K562 (cell line): ENCODE results near the gene TAC3. TPM values are rescaled to one million over a fixed set of nuclear protein-coding genes. Genes with fewer than 3 reads are reported as not detected.
A peak's percentile ranks its signal among the peaks of the same experiment; 100 is the strongest.

ENCODE experiments used
- ATAC-seq: fragments of 200-7000 bp; cut with Tn5 transposase; 3 replicates; pipeline ENCODE4 v1.9.1; 2020; ENCODE audit warnings: moderate library complexity
- BruUV-seq: library from RNA; stranded (reverse); fragments of 400-500 nt; replicated peaks from 2 replicates; lab custom pipeline; 2021; lab: Mats Ljungman, UMichigan
- CTCF ChIA-PET: fragments of 300-600 bp; formaldehyde crosslinking; extraction: SDS; loops from one replicate; lab custom pipeline; 2021; ENCODE audit warnings: low intra/inter-chr PET ratio; lab: Yijun Ruan, JAX
- POLR2A ChIA-PET: fragments of 300-600, 350-650 bp; sonication (Branson Sonifier 250); formaldehyde crosslinking; extraction: SDS; loops from one replicate; lab custom pipeline; 2021; ENCODE audit warnings: antibody characterized with exemption, inconsistent platforms; lab: Yijun Ruan, JAX
- DNase-seq, 4 experiments: peaks; one replicate each; pipeline versions ENCODE4 v3.0.0 to v3.0.0-alpha.2; 2011 to 2018; ENCODE audit warnings: low spot score in 3 of 4, mixed read lengths in 3 of 4; ENCODE audit errors: extremely low read depth in 1 of 4
- FAIRE-seq: peaks from 2 replicates; lab custom pipeline; 2011; peaks lifted over from hg19 to GRCh38; lab: Jason Lieb, UNC
- H2AFZ ChIP-seq: 2 replicates; pipeline ENCODE4 v1.6.0; 2011; ENCODE audit warnings: low read depth, low read length, control low read depth, inconsistent platforms
- H3K27ac ChIP-seq: fragments of 200-600 bp; 3 replicates; pipeline ENCODE4 v1.8.0; 2011; ENCODE audit warnings: low read depth, mild to moderate bottlenecking, control low read depth, inconsistent platforms, low read length, moderate library complexity, mixed read lengths; ENCODE audit errors: extremely low read depth
- H3K27me3 ChIP-seq, 2 experiments: fragments of 300-600 bp in 1 of 2; 2 replicates in 1 of 2; 3 replicates in 1 of 2; pipeline versions ENCODE4 v1.6.0 to v1.8.0; 2011; ENCODE audit warnings: inconsistent platforms in 2 of 2, low read length in 2 of 2, mild to moderate bottlenecking in 1 of 2, mixed read lengths in 1 of 2, moderate library complexity in 1 of 2; ENCODE audit not compliant: control insufficient read depth in 2 of 2, insufficient read depth in 2 of 2
- H3K36me3 ChIP-seq: fragments of 300-600 bp; 3 replicates; pipeline ENCODE4 v1.8.0; 2011; ENCODE audit warnings: mild to moderate bottlenecking, low read length, inconsistent platforms; ENCODE audit not compliant: control insufficient read depth, insufficient read depth
- H3K4me1 ChIP-seq, 2 experiments: fragments of 200-600 bp in 1 of 2; replicated peaks in 1 of 2; 2 replicates in 1 of 2; 3 replicates in 1 of 2; pipeline versions ENCODE4 v1.5.1 to v1.8.0; 2011; ENCODE audit warnings: inconsistent platforms in 2 of 2, low read length in 2 of 2, mild to moderate bottlenecking in 1 of 2, mixed read lengths in 1 of 2, moderate library complexity in 1 of 2; ENCODE audit not compliant: control insufficient read depth in 2 of 2, insufficient read depth in 2 of 2
- H3K4me2 ChIP-seq: 2 replicates; pipeline ENCODE4 v1.6.1; 2011; ENCODE audit warnings: low read length, control low read depth, inconsistent platforms, mixed read lengths; ENCODE audit not compliant: insufficient read depth
- H3K4me3 ChIP-seq: fragments of 200-600 bp; sonication (generic), shearing (Covaris generic); 2 replicates; pipeline ENCODE4 v1.5.1; 2016; ENCODE audit warnings: control low read depth, inconsistent platforms
- H3K79me2 ChIP-seq: fragments of 200-600 bp; 3 replicates; pipeline ENCODE4 v1.8.0; 2011; ENCODE audit warnings: low read length, inconsistent platforms; ENCODE audit not compliant: control insufficient read depth, insufficient read depth
- H3K9ac ChIP-seq, 2 experiments: 2 replicates each; pipeline versions ENCODE4 v1.6.0 to v1.6.1; 2011; ENCODE audit warnings: low read depth in 2 of 2, low read length in 2 of 2, control low read depth in 1 of 2, inconsistent platforms in 1 of 2, mild to moderate bottlenecking in 1 of 2, mixed read lengths in 1 of 2; ENCODE audit not compliant: insufficient read depth in 1 of 2
- H3K9me1 ChIP-seq: one replicate; pipeline ENCODE4 v1.6.0; 2011; ENCODE audit warnings: inconsistent platforms, mild to moderate bottlenecking, low read length, moderate library complexity; ENCODE audit not compliant: control insufficient read depth, insufficient read depth
- H3K9me3 ChIP-seq: replicated peaks from 2 replicates; pipeline ENCODE4 v1.5.1; 2011; ENCODE audit warnings: low read depth, low read length, inconsistent platforms; ENCODE audit not compliant: control insufficient read depth, insufficient read depth
- H4K20me1 ChIP-seq: replicated peaks from 2 replicates; pipeline ENCODE4 v1.6.1; 2011; ENCODE audit warnings: low read length, inconsistent platforms, mixed read lengths; ENCODE audit not compliant: control insufficient read depth, insufficient read depth
- CSDE1 ChIP-seq, 2 experiments: fragments of 450-650 bp; IDR thresholded peaks; 2 replicates each; pipeline ENCODE4 v1.6.1; 2016; ENCODE audit warnings: mild to moderate bottlenecking in 1 of 2
- ETV6 ChIP-seq, 3 experiments: fragments of 150-350 bp in 1 of 3; sonication (generic) in 1 of 3; formaldehyde crosslinking in 1 of 3; IDR thresholded peaks; 2 replicates each; pipeline versions ENCODE4 v1.6.1 to v1.8.0; 2014 to 2022; ENCODE audit warnings: borderline replicate concordance in 2 of 3, low read depth in 2 of 3, antibody characterized with exemption in 1 of 3, low read length in 1 of 3, mild to moderate bottlenecking in 1 of 3, missing genetic modification reagents in 1 of 3
- HNRNPK ChIP-seq: fragments of 200-400 bp; formaldehyde crosslinking; IDR thresholded peaks from one replicate; pipeline ENCODE4 v1.6.1; 2018; ENCODE audit warnings: mild to moderate bottlenecking, low read depth, low read length; ENCODE audit not compliant: poor library complexity, severe bottlenecking
- PHB2 ChIP-seq: fragments of 450-650 bp; IDR thresholded peaks from 2 replicates; pipeline ENCODE4 v1.6.1; 2017; ENCODE audit warnings: low read depth
- PHTF2 ChIP-seq: fragments of 250-450 bp; sonication (Bioruptor Pico); IDR thresholded peaks from 2 replicates; pipeline ENCODE4 v1.5.0; 2021; ENCODE audit warnings: mild to moderate bottlenecking
- TAF1 ChIP-seq: IDR thresholded peaks from 2 replicates; pipeline ENCODE4 v1.6.1; 2011; ENCODE audit warnings: mild to moderate bottlenecking, low read length, moderate library complexity; ENCODE audit not compliant: insufficient read depth, control insufficient read depth, severe bottlenecking; ENCODE audit errors: extremely low read depth
- TFAM ChIP-seq: fragments of 250-450 bp; sonication (Bioruptor Pico); conservative IDR thresholded peaks from 2 replicates; pipeline ENCODE4 v1.5.0; 2021; ENCODE audit warnings: mild to moderate bottlenecking, moderate library complexity
- TFAP4 ChIP-seq: sonication (generic); formaldehyde crosslinking; IDR thresholded peaks from 2 replicates; pipeline ENCODE4 v1.8.0; 2022; ENCODE audit warnings: missing genetic modification reagents, mild to moderate bottlenecking, moderate library complexity, borderline replicate concordance
- THAP12 ChIP-seq: fragments of 250-450 bp; sonication (Bioruptor Pico); IDR thresholded peaks from 2 replicates; pipeline ENCODE4 v1.9.0; 2021; ENCODE audit warnings: mild to moderate bottlenecking, inconsistent platforms
- WGBS: fragments of 100-300 bp; shearing (Covaris generic); methylation state at CpG from one replicate; pipeline ENCODE4 v1.1.6; 2016; ENCODE audit warnings: low coverage, mixed read lengths; ENCODE audit not compliant: insufficient coverage; ENCODE audit errors: missing lambda C conversion rate; 5-methylcytosine and 5-hydroxymethylcytosine counted together
- in situ Hi-C: fragments of 300-500 bp; cut with MboI; formaldehyde crosslinking; loops from 4 replicates; pipeline ENCODE4 v1.15.0; 2018; ENCODE audit warnings: inconsistent platforms, mixed read lengths
- intact Hi-C: fragments of 100-400 bp; cut with micrococcal nuclease; formaldehyde crosslinking; loops from 2 replicates; pipeline ENCODE4 v1.14.2; 2022
- polyA plus RNA-seq, 8 experiments: library from polyadenylated mRNA; depleted of rRNA in 4 of 8; stranded (reverse) in 5 of 8; unstranded in 3 of 8; fragments of >200 nt; fragmentation: Nextera tagmentation in 2 of 8; fragmentation: Illumina TruSeq in 1 of 8; extraction: Ambion mirVana in 2 of 8; extraction: Trizol in 1 of 8; gene quantifications; 2 replicates each; pipeline versions ENCODE4 v1.2.1 to v1.2.3, GENCODE V29; 2011 to 2014; ENCODE audit warnings: inconsistent platforms in 1 of 8, missing spikeins in 1 of 8
- total RNA-seq, 7 experiments: library from RNA; depleted of rRNA in 6 of 7; stranded (reverse); fragments of >200 nt in 6 of 7; fragmentation: Illumina TruSeq in 2 of 7; extraction: Trizol in 2 of 7; gene quantifications; 2 replicates each; pipeline versions ENCODE4 v1.2.1 to v1.2.3, GENCODE V29; 2011 to 2021; ENCODE audit warnings: low replicate concordance in 1 of 7
- TF ChIP-seq, protein P1 (sequence below): sonication (generic); formaldehyde crosslinking; IDR thresholded peaks from 2 replicates; pipeline ENCODE4 v1.9.0; 2022; ENCODE audit warnings: mild to moderate bottlenecking, missing genetic modification reagents

TAC3 gene
- total and polyA plus RNA-seq, 9 of the 15 experiments (the other 6 are each of a cell fraction or from before 2014, with no cell fraction given): 0.29 to 2.8 (median 1.4) TPM

- Histone ChIP-seq H3K79me2 (no peaks in the 10 kb centered on the region), H3K4me1 (peaks cover 0 to 3% of the 10 kb centered on the region in 2 experiments; a peak in 1 of 5 replicates), H3K9ac (peak overlapping the region in 1 of 2 experiments; percentile 22; a peak in 1 of 4 replicates), H3K27ac (no peak overlapping the region), H3K27me3 (peaks cover 12 to 14% of the 10 kb centered on the region in 2 experiments; a peak in 4 of 5 replicates), H2AFZ (no peak overlapping the region), H4K20me1 (no peaks in the 10 kb centered on the region; the same call in 1 of the 2 replicates), H3K36me3 (no peaks in the 10 kb centered on the region), H3K9me3 (no peaks in the 10 kb centered on the region), H3K9me1 (no peaks in the 10 kb centered on the region), H3K4me3 (no peak overlapping the region), H3K4me2 (no peak overlapping the region)
- POLR2A ChIA-PET: interaction anchor here (0.6 to 4.9 kb wide), 6 partner anchors 13 to 100 kb away, joined by 3 to 18 read pairs (median 4); partner anchors contain the start of gene TAC3
- ATAC-seq (no peak), DNase-seq (no peak), FAIRE-seq (no peak)
- intact Hi-C loops: no loop called here
- CTCF ChIA-PET: no interaction called here
- no TSS peak for BruUV-seq
- TF ChIP-seq PHTF2 (CRISPR knock-in tag) (no peak), TFAP4 (CRISPR knock-in tag) (no peak), HNRNPK (no peak), THAP12 (no peak), ETV6 (IDR thresholded peaks at IDR 0.05; ENCODE audit: borderline replicate concordance in 1 of 2, low read depth in 2 of 2, low read length in 1 of 2) (no peak), ETV6 (CRISPR knock-in tag; IDR thresholded peaks at IDR 0.05; ENCODE audit: borderline replicate concordance) (no peak), TFAM (CRISPR knock-in tag) (no peak), CSDE1 (IDR thresholded peaks at IDR 0.05) (no peak), TAF1 (no peak), PHB2 (no peak)
- TF ChIP-seq, protein P1, sequence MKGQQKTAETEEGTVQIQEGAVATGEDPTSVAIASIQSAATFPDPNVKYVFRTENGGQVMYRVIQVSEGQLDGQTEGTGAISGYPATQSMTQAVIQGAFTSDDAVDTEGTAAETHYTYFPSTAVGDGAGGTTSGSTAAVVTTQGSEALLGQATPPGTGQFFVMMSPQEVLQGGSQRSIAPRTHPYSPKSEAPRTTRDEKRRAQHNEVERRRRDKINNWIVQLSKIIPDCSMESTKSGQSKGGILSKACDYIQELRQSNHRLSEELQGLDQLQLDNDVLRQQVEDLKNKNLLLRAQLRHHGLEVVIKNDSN (CRISPR knock-in tag): no peak
- in situ Hi-C loops: no loop called here
- WGBS: 0% methylated on average over 1 of the region's 1 CpG
Measured at GRCh38 chr12:57047981-57048380, 31.7 kb upstream of the TAC3 start.
